CD4-positive, alpha-beta T cell treated with Interleukin-21 for 1 hour (primary cell): ENCODE measurements around the gene GNA12.
"Not testable (repeated sequence)": the region's sequence is repeated elsewhere in the genome, so short reads cannot be mapped to it uniquely, and the experiment has no call there.

ENCODE experiments used
- DNase-seq: peaks from one replicate; pipeline ENCODE4 v3.0.0-alpha.2; 2020

GNA12 gene

GRCh38 chr7:2775376-2775775, 68.7 kb downstream of the GNA12 start:
- no peak for DNase-seq

- no peak for DNase-seq
Measured at GRCh38 chr7:2774935-2775334, 69.2 kb downstream of the GNA12 start.

- no peak for DNase-seq
Measured at GRCh38 chr7:2774280-2774679, 69.8 kb downstream of the GNA12 start.

GRCh38 chr7:2773608-2774007, 70.5 kb downstream of the GNA12 start:
- DNase-seq = no peak

GRCh38 chr7:2771274-2771731, 72.8 kb downstream of the GNA12 start:
- no peak for DNase-seq

- DNase-seq = no peak
Measured at GRCh38 chr7:2764621-2765020, 79.5 kb downstream of the GNA12 start.

GRCh38 chr7:2763597-2763996, 80.5 kb downstream of the GNA12 start:
- DNase-seq = no peak

GRCh38 chr7:2761801-2762497, 82.2 kb downstream of the GNA12 start:
- DNase-seq = no peak

- DNase-seq = no peak
Measured at GRCh38 chr7:2761131-2761624, 82.9 kb downstream of the GNA12 start.

- peak; percentile 34 for DNase-seq
Measured at GRCh38 chr7:2760098-2760889, 83.8 kb downstream of the GNA12 start.

GRCh38 chr7:2759736-2760097, 84.4 kb downstream of the GNA12 start:
- no peak for DNase-seq

- DNase-seq = peak; percentile 10
Measured at GRCh38 chr7:2758673-2759616, 85.2 kb downstream of the GNA12 start.

- DNase-seq = peak; percentile 40
Measured at GRCh38 chr7:2757904-2758672, 86.0 kb downstream of the GNA12 start.

- DNase-seq = no peak
Measured at GRCh38 chr7:2757361-2757903, 86.7 kb downstream of the GNA12 start.

- DNase-seq = no peak
Measured at GRCh38 chr7:2755531-2755930, 88.6 kb downstream of the GNA12 start.

- no peak for DNase-seq
Measured at GRCh38 chr7:2754912-2755311, 89.2 kb downstream of the GNA12 start.

GRCh38 chr7:2754086-2754485, 90.0 kb downstream of the GNA12 start:
- no peak for DNase-seq

GRCh38 chr7:2753148-2753547, 91.0 kb downstream of the GNA12 start:
- no peak for DNase-seq

- no peak for DNase-seq
Measured at GRCh38 chr7:2751086-2751485, 93.0 kb downstream of the GNA12 start.

- DNase-seq = no peak
Measured at GRCh38 chr7:2750004-2750407, 94.1 kb downstream of the GNA12 start.

- DNase-seq = not testable (repeated sequence)
Measured at GRCh38 chr7:2748684-2749083, 95.4 kb downstream of the GNA12 start.
